ENCODE data around the gene NCAPD3.
A peak's percentile ranks its signal among the peaks of the same experiment; 100 is the strongest.
"Not testable (repeated sequence)": the region's sequence is repeated elsewhere in the genome, so short reads cannot be mapped to it uniquely, and the experiment has no call there.

NCAPD3 gene

DNA sequence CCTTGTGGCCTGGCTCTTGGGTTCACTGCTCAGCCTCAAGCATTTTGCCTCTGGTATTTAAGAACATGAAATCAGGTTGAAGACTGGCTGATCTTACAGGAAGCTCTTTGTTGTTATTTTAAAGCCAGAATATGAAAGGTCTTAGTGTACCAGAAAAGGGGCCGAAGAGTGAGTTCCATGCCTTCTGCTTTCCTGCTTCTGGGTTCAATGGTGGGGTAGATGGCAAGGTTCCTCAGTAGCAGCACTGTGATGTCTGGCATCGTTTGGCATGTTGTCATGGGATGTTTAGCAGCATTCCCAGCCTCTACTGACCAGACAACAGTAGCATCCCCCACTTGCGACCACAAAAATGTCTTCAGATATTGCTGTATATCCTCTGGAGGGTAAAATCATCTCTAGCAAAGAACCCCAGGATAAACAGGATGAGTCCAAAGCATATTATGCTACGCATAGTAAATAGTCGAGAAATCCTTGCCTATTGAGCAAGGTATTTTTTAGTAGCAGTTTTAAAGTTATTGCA is 3.1 kb upstream of the NCAPD3 start:
- no peak for DNase-seq

DNA sequence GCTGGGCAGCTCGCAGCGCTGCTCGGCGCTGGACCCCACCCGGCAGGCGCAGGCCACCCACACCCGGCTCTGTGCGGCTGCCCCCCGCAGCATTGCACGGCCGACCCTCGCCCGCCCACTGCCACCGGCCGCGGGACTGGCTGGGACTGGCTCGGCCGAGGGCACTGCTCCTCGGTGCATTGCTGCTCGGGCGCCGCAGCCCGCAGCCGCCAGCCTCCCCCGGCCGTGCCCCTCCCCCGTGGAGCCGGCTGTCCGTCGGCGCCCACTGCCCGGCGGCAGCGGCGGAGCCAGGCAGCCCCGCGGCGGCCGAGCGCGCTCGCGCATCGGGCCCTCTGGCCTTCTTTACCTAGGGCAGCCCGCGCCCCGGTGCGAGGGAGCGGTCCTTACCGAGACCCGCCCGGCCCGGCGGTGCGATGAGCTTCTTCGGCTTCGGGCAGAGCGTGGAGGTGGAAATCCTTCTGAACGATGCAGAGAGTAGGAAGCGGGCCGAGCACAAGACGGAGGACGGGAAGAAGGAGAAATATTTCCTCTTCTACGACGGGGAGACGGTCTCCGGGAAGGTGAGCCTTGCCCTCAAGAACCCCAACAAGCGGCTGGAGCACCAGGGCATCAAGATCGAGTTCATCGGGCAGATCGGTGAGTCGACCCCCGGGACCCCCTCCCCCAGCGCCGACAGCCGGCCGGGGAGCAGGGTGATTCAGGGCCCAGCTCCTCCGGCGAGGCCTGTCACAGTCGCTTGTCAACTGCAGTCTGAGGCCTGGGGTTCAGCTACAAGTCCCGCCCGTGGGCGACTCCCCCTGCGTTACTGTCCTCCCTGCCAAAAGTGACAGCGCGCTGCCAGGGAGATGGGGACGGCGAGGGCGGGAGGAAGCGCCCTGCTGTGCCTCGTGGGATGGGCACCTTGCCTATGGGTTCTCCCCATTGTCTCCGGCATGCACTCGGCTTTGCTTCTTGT is 1.2 kb upstream of the NCAPD3 start:
- peak; percentile 13 to 63 (median 48) for DNase-seq

DNA sequence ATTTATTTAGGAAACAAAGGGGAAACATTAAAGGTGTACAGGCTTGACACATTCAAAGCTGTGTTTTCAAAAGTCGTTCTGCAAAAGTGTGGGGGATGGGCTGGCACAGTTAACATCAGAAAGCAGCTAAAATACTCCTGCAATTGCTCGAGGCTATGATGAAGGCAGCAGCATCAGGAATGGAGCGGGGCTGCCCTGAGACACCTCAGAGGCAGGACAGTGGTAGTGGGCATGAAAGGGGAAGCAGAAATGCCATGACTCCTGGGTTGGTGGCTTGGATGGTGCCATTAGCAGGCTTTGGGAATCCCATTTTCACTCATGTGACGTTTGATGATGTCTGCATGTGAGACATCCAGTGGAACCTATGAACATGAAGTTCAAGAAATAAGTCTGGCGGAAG is 646 bp downstream of the NCAPD3 start:
- DNase-seq: no peak

DNA sequence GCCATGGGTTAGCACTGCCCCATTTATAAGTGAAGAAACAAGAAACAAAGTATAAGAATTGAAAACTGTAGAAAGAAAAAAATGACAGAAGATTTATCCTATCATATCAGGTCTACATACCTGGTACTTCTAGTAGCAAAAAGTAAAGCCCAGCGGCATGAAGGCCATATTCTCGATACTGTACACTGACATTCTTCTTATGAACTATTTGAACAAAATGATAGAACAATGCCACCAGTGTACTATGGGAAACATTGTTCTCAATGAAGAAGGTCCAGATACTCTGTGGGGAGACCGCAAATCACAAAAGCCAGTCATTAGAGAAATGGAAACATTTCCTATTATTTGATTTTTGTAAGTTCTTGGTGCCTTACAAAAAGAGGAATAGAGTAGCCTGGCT is 7.0 kb downstream of the NCAPD3 start:
- no peak for DNase-seq

DNA sequence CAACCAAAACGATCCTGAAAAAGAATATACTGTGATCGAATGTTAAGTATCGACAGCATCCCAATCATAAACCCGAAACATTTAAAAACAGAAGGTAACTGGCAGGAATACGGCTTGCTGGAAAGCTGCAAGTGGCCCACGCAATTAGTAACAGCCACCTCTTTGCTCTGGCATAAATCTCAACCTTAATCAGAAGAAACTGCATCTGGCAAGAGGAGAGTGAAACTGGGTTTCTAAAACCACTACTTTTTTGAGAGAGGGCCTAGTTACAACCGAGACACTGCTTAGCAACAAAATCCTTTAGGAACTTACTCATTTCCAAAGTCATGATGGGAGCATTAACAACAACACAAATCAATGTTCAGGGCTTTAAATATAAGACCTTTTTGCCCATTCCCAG is 7.9 kb downstream of the NCAPD3 start:
- no peak for DNase-seq

DNA sequence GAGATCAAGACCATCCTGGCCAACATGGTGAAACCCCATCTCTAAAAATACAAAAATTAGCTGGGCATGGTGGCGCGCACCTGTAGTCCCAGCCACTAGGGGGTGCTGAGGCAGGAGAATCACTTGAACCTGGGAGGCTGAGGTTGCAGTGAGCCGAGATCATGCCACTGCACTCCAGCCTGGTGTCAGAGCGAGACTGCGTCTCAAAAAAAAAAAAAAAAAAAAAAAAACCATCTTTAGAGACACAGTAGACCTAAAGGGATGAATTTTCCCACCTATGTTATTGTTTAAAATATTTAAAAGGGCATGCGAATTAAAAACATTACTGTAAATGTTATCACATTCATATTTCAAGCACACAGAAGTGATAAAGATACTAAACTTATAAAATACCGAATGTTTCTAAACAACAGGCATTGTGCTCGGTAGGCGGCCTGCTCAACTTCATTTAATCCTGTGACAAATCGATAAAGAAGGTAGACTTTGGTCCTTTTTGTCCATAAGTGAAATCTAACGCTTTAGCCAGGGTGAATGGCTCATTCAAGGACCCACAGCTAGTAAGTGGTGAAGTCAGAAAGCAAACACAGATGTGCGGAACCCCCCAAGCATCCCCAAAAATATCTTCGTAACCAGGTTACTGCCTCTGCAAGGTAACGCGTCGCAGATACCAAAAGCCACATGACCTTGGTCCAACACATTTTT is 16.1 kb downstream of the NCAPD3 start:
- peak; percentile 26 to 62 (median 44) for DNase-seq

DNA sequence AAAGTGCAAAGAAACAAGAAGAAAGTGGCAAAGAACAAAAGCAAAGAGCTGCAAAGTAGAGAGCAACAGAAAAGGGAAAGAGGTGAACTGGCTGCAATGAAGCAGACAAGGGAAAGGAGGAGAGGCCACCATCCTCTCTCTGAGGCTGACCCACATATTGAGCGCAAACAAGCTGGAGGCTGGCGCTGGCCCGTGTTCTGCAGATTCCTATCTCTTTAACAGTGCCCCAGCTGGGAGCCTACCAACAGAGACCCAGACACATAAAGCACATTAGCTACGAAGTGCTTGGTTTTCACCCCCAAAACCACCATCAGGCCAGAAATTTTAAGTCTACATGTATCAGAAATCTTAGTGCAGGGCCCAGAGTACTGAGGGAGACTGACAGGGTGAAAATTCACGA is 17.6 kb downstream of the NCAPD3 start:
- no peak for DNase-seq

DNA sequence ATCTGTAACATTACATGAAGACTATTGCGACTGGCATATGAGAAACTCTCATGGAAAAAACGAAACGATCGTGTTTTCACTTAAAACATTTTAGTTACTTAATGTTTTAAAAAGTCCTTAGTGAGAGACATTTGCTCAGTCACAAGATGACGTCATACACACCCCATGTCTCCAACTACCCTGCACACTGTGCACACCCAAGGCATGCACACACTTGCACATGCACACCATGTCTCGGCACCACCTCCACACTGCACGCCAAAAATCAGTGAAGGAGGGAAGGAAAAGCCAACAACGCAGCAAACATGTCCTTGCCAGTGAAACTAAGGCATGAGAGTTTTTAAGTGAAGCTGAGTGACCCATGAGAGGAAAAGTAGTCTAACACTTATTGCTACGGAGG is 18.0 kb downstream of the NCAPD3 start:
- DNase-seq: no peak

DNA sequence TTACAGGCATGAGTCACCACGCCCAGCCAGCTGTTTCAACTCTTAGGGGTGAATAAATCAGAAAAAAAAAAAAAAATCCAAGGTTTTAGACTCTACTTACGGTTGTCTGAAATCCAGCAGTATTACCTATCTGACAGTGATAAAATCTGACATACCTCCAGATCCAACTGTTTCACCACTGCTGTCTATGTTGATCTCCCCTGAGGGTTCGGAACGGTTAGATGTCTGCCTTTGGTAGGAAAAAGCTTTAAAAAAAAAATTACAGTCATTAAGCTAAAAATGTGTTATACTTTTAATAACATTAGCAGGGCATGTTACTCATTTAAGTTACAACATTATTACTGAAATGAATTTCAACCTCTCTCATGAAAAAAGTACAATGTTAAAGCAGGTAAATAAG is 21.1 kb downstream of the NCAPD3 start:
- DNase-seq: no peak

DNA sequence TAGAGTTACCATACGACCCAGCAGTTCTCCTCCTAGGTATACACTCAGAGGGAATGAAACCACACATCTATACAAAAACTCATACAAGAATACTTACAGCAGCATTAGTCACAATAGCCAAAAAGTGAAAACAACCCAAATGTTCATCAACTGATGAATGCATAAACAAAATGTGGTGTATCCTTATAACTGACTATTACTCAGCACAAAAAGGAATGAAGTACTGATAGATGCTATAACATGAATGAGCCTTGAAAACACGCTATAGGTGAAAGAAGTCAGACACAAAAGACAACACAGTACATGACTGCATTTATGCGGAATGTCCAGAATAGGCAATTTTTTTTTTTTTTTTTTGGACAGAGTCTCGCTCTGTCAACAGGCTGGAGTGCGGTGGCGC is 23.1 kb downstream of the NCAPD3 start:
- DNase-seq: no peak

DNA sequence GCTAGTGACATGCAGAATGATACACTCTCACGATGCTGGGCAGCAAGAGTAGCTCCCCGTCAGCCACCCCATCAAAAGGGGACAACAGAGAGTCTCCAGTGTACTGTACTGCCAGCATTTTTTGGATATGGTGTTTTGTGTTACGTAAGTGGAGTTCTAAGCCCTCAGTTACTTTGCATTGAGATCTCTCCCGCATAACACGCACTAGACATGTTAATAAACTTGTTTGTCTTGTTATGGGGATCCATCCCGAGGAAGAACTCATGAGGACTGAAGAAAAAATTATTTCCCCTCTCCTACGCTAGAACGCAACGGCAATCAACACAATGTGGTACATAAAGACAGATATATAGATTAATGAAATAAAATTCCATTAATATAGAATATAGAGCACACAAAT is 24.2 kb downstream of the NCAPD3 start:
- no peak for DNase-seq

DNA sequence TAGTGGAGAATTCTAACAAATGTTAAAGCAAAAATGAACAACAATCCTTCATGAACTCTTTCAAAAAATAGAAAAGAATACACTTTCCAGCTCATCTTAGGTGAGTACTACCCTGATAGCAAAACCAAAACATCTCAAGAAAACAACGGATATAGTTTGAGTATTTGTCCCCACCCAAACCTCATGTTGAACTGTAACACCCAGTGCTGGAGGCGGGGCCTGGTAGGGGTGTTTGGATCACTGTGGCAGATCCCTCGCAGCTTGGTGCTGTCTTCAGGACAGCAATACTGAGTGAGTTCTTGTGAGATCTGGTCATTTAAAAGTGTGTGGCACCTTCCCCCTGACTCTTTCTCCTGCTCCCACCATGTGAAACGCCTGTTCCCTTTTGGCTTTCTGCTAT is 27.0 kb downstream of the NCAPD3 start:
- no peak for DNase-seq

DNA sequence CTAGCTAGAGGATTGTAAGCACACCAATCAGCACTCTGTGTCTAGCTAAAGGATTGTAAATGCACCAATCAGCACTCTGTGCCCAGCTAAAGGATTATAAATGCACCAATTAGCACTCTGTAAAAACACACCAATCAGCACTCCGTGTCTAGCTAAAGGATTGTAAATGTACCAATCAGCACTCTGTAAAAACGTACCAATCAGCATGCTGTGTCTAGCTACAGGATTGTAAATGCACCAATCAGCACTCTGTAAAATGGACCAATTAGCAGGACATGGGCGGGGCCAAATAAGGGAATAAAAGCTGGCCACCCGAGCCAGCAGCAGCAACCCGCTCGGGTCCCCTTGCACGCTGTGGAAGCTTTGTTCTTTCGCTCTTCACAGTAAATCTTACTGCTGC is 35.7 kb downstream of the NCAPD3 start:
- DNase-seq: not testable (repeated sequence)

DNA sequence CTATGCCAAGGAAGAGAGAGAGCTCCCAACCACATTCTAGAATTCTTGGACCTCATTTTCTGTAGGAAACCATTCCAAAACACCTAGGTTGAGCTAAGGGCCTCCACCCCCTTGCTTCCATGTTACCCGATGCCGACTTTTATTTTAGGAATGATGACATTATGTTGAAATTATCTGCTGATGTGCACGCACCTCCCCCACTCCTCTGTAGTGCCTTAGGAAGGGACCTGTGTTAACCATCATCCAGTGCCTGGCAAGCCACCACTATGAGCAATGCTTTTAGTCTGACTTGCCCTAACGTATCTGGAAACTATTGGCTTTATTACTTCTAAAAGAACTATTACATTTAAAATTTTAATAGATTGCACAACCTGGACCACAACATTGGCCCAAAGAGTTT is 42.1 kb downstream of the NCAPD3 start:
- DNase-seq: no peak

DNA sequence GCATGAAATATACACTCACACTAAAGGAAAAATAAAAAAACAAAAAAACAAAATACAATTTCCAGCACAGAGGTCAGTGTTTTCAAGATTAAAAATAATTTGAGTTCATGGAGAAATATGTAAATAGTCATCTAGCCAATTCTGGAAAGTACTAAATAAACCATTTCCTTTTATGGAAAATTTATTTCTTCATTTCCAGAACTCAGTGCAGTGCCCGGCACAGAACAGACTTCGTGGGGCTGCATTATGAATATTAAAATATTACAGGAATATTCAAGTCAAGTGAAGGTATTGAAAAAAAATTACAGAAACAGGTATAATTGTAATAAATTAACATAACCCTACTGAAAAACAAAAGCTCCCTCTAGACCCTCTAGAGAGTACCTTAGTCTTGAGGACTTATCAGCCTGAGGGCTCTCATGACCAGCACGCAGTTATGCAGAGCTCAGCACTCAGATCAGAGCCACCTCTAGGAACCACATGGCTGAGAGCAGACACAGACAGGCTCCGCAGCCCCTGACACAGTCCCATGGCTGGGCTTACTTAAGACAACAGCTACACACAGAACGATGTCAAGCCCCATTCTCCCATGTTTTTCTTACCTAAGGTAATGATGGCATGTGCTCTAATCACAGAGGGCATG is 45.6 kb downstream of the NCAPD3 start:
- no peak for DNase-seq

DNA sequence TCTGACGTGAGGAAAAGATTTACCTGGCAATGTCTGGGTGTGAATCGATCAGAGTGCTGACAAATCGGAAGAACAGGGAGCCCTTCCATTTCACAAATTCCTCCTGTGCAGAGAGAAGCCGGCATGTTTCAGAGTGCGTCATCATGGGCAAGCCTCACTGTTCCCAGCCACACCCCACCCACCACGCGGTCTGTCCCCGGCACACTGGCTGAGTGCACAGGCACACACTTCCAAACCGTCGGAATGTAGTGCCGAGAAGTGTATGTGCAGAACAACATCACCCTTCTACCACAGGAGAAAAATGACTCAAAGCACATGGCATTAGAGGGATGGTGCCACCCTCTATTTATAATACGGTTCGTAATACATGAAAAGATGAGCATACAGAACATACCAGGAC is 47.5 kb downstream of the NCAPD3 start:
- DNase-seq: no peak

DNA sequence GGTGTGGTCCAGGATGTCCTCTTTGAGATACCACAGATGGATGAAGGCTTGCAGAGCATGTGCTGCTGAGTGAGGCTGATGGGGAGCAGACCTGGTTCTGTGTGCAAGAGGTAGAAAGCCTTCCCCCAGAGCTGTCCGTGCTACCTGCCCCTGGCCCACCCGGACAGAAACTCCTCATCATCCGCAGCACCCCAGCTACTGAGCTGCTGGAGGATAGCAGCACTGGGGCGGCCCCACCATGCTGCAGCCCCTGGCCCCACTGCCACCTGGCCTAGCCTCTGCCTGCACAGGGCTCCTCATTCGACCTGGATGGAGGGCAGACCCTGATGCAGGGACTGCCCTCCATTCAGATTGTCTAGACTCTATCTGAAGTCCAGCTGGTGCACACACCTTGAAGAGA is 50.5 kb downstream of the NCAPD3 start:
- no peak for DNase-seq

DNA sequence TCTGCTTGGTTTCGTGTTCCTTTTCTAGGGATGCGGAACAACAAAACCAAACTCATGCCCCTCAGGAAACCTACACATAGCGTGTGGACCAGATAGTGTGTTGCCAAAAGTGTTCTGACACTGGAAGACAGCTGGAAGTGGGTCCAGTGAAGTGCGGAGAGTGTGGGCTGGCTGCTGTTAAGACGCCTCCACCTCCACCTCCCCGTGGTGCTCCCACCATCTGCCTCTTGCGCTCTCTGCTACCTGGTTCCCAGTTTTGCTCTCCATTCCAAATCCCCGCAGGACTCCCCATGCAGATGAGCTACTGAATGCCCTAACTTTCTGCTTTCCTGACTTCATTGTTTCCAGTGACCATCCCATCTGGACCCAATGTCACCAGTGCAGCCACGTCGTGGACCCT is 51.8 kb downstream of the NCAPD3 start:
- DNase-seq: no peak

DNA sequence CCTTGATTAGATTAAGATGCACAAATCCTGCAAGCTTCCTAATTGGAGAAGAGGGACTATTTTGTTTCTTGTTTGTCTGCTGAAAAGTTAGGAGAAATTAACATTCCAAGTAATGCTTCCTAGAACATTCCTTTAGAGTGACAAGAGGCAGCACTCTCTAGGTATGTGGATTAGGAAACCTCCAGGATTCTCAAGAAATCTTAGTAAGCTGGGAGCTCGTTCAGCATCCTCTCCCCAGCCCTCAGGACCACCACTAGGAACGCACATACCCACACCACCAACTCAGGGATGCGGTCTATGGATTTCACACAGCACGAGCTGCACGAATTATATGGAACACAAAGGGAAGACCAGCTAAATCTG is 52.9 kb downstream of the NCAPD3 start:
- no peak for DNase-seq

DNA sequence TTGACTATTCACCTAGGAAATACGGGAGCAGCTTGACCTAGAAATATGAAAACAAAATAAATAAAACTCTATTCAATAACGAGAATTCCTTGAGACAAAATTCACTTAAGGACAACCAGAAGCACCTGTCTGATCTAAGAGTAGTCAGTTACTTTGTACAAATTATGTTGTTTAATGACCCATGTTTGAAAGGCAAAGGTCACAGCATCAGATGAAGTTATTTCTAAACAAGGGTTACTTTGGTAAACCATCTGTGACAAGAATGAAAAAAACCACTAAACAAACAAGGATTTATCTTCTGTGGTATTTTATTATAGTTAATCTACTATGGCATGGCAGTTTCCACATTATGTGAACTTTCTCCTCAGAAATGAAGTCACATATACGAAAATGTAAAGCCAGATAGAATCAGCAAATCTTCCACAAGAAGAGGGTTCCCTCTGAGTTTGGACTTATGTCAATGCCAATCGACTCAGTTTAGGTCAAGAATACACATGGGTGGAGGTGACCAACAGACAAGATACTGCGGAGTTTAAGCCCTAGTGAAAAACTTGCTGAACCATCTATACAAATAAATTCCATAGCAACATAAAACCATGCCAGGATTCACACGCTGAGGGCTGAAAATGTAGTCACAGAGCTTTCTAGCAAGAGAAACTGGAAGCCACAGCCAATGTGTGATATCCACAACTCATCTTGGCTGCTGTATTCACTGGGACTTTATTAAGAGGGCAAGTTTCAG is 53.4 kb downstream of the NCAPD3 start:
- DNase-seq: no peak

DNA sequence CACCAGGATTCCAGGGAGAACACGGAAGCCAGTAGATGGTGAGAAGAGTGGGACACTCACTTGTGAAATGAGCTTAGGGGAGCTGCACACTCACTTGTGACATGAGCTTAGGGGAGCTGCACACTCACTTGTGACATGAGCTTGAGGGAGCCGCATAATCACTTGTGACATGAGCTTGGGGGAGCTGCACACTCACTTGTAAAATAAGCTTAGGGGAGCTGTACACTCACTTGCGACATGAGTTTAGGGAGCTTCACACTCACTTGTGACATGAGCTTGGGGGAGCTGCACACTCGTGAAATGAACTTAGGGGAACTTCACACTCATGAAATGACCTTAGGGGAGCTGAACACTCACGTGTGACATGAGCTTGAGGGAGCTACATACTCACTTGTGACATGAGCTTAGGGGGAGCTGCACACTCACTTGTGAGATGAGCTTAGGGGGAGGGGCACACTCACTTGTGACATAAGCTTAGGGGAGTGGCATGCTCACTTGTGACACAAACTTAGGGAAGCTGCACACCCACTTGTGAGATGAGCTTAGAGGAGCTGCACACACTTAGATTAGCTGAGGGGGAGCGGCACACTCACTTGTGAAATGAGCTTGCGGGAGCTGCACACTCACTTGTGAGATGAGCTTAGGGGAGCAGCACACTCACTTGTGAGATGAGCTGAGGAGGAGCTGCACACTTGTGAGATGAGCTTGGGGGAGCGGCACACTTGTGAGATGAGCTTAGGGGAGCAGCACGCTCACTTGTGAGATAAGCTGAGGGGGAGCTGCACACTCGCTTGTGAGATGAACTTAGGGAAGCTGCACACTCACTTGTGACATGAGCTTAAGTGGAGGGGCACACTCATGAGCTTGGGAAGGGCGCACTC is 59.0 kb downstream of the NCAPD3 start:
- DNase-seq: no peak

DNA sequence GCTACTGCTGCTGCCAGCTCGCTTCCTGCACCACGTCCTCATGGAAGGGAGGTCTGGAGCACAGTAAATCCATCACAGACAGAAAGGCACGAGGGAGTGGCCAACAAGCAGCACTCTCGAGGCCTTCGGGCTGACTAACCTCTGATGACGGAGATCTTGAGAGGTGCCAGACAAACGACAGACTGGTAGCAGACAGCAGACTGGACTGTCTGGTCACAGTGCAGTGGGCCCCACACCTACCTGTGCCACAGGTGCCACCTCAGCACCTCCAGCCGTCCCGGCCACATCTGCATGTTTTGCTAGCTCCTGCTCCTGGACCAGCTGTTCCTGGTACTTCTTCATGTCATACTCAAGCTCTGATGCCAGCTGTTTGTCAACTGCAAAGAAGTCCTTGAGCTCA is 64.1 kb downstream of the NCAPD3 start:
- no peak for DNase-seq

Measured in stimulated activated naive CD4-positive, alpha-beta T cell (primary cell).